ENCODE measurements around the gene RAB2B.

Gene RAB2B

GRCh38 chr14:21520767-21521166 is 44.0 kb upstream of the RAB2B start:
- H3K4me3 ChIP-seq (ENCODE audit: low read length) = no peak overlapping the region
- TF ChIP-seq CTCF (conservative IDR thresholded peaks at IDR 0.05; ENCODE audit: low read length) = no peak
- no peak for DNase-seq (ENCODE audit: low read depth)

GRCh38 chr14:21518725-21519124 is 42.0 kb upstream of the RAB2B start:
- DNase-seq (ENCODE audit: low read depth) = no peak
- H3K4me3 ChIP-seq (ENCODE audit: low read length) = no peak overlapping the region
- TF ChIP-seq CTCF (conservative IDR thresholded peaks at IDR 0.05; ENCODE audit: low read length) = no peak

GRCh38 chr14:21514341-21514740 is 37.6 kb upstream of the RAB2B start:
- TF ChIP-seq CTCF (conservative IDR thresholded peaks at IDR 0.05; ENCODE audit: low read length) = no peak
- DNase-seq (ENCODE audit: low read depth) = no peak
- no peak overlapping the region for H3K4me3 ChIP-seq (ENCODE audit: low read length)

GRCh38 chr14:21510735-21511657 is 34.2 kb upstream of the RAB2B start, which contains the start of gene METTL3:
TSS of gene METTL3 (minus strand) at chr14:21511340. CDS start at chr14:21511223, 117 bp downstream.
- peak; percentile 99 for DNase-seq (ENCODE audit: low read depth)
- no peak for TF ChIP-seq CTCF (conservative IDR thresholded peaks at IDR 0.05; ENCODE audit: low read length)
- H3K4me3 ChIP-seq (ENCODE audit: low read length) = peak within 1 kb of the TSS; percentile 98

DNA sequence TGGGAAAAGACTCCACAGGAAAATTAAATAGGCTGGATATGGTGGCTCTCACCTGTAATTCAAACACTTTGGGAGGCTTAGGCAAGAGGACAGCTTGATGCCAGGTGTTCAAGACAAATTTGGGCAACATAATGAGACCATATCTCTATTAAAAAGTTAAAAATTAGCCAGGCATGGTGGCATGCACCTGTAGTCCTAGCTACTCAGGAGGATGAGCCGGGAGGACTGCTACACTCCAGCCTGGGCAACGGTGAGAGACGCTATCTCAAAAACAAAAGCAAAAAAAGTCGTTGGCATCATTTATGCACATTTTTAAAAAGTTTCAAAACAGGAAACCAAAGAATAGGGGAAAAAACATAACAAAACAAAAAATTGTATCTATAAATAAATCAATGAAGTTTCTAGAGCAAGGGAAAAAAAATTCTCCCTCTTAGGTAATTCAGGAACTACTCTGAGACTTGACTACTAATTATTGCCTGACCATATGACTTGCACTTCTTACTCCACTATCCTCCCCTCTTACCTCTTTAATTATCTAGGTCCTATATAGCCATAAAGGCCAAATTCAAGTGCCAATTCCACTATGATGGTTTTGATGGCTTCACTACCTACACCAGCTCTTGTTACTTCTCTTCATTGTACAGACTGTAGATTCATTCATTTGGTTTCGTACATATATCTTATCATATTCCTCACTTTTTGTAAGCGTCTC is 32.8 kb upstream of the RAB2B start:
- DNase-seq (ENCODE audit: low read depth) = no peak
- H3K4me3 ChIP-seq (ENCODE audit: low read length) = peak overlapping the region; percentile 98
- TF ChIP-seq CTCF (conservative IDR thresholded peaks at IDR 0.05; ENCODE audit: low read length) = no peak

DNA sequence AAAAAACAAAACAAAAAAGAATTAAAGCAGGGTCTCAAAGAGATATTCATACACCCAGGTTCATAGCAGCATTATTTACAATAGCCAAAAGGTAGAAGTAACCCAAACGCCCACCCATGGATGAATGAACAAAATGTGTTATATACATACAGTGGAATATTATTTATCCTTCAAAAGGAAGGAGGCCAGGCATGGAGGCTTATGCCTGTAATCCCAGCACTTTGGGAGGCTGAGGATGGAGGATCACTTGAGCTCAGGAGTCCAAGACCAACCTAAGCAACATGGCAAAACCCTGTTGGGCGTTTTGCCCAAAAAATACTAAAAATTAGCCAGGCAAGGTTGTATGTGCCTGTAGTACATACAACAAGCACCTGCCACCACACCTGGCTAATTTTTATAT is 29.8 kb upstream of the RAB2B start:
- TF ChIP-seq CTCF (conservative IDR thresholded peaks at IDR 0.05; ENCODE audit: low read length) = no peak
- H3K4me3 ChIP-seq (ENCODE audit: low read length) = no peak overlapping the region
- no peak for DNase-seq (ENCODE audit: low read depth)

All from AG10803 (cell line).